AG09319 (cell line): Measurements from ENCODE around the gene SLC22A3.
"Not testable (repeated sequence)": the region's sequence is repeated elsewhere in the genome, so short reads cannot be mapped to it uniquely, and the experiment has no call there.

Experiments used
- DNase-seq: peaks from one replicate; pipeline ENCODE4 v3.0.0-alpha.2; 2010; ENCODE audit warnings: low read depth; ENCODE audit errors: extremely low read depth
- TF ChIP-seq, protein P1 (sequence below): IDR thresholded peaks from 2 replicates; pipeline ENCODE4 v1.5.1; 2011; ENCODE audit warnings: low read depth, mild to moderate bottlenecking, inconsistent platforms, low read length, moderate library complexity

Gene SLC22A3

DNA sequence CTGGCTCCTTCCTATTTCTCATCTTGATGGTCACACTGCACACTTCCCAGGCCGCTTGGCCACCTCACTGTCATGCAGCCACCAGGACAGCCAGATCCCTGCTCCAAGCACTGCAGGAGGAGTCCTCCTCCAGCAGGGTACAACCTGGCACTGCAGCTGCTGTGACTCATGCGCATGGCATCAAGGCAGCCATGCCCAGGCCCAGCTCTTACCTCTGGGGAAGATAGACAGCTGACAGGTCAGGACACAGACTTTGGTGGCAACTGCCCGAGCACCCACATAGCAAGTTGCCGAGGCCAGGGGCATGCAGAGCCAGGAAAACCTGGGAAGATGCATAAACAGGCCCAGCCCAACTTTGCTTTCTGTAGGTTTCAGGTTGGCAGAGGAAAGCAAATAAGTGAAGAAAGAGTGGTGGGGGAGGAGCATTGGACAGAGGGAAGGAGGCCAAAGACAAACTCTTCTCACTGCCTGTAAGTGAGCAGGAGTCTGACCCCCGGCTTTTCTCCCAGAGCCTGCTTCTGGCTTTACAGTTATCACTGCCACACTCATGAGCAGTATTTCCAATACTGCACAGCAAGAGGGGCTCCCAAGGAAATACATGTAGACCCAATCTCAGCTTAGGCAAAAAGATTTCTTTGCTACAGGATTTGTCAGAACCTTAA, 38.8 kb downstream of the SLC22A3 start:
- no peak for DNase-seq
- TF ChIP-seq, protein P1, sequence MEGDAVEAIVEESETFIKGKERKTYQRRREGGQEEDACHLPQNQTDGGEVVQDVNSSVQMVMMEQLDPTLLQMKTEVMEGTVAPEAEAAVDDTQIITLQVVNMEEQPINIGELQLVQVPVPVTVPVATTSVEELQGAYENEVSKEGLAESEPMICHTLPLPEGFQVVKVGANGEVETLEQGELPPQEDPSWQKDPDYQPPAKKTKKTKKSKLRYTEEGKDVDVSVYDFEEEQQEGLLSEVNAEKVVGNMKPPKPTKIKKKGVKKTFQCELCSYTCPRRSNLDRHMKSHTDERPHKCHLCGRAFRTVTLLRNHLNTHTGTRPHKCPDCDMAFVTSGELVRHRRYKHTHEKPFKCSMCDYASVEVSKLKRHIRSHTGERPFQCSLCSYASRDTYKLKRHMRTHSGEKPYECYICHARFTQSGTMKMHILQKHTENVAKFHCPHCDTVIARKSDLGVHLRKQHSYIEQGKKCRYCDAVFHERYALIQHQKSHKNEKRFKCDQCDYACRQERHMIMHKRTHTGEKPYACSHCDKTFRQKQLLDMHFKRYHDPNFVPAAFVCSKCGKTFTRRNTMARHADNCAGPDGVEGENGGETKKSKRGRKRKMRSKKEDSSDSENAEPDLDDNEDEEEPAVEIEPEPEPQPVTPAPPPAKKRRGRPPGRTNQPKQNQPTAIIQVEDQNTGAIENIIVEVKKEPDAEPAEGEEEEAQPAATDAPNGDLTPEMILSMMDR: no peak

DNA sequence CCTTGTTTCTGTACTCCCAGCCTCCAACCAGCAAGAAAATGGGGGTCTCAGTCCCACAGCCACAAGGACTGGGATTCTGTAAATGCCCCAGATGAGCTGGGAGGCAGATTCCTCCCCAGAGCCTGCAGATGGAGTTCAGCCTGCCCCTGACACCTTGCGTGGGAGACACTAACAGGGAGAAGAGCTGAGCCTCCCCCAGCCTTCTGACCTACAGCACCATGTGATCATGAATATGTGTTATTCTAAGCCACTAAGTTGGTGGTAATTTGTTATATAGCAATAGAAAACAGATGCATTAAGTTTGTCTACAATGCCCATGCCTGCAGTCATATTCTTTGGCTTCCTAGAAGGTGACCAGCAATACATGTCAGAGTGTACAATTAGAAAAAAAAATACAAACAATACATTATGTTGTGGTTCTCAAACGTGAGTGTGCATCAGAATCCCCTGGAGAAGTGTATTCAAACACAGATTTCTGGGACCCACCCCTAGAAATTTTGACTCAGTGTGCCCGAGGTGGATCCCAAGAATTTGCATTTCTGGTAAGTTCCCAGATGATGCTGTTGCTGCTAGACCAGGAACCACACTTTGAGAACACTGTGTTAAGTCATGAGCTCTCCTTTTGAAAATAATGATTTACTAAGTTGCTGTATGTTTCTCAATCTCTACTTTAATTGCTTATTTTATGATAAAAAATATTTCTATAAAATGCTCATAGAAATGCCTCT, 39.9 kb downstream of the SLC22A3 start:
- DNase-seq: no peak
- TF ChIP-seq, protein P1: no peak

DNA sequence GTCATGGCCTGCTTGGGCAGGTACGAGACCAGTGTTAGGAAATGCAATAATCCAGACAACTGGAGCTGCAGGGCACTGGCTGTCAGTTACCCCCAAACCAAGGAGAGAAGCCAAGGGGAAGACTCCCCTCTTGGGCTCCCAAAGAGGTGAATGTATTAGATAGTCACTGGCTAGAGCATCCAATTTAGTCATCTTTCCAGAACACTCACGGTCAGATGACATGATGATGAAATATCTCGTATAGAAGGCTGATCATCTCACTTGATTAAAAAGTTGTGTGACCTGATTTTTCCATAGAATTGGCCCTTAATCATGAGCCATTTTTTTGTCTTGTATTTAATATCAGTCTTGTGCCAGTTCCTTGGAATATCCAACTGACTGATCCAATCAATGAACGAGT, 40.7 kb downstream of the SLC22A3 start:
- no peak for DNase-seq
- TF ChIP-seq, protein P1: no peak

DNA sequence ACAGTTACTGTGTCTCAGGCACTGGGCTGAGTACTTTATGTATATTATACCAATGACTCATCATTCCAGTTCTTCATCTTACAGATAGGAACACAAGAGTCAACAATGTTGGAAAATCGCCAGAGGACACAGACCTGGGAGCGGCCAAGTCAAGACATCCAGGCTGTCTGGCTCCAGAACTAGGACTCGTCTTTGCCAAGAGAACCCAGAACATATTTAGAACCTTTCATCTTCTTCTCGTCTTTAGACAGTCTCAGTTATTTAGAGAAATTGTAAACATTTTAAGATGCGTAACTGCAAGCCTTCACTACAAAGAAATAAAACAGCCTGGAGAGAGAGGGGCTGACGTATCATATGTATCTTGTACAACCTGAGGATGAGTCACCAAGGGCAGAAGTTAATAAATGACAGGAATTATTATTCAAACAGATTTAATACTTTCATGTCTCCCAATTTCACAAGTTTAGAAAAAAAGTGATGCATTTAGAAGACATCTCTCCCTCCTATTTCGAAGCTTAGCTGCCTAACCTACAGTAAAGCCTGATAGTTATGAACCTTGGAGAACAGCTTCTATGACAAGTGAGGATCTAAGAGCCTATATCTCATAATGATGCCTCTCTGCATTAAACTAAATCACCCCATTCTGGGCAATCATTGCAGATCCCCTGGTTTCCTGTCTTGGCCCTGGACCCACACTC, 43.4 kb downstream of the SLC22A3 start:
- TF ChIP-seq, protein P1: no peak
- DNase-seq: no peak

DNA sequence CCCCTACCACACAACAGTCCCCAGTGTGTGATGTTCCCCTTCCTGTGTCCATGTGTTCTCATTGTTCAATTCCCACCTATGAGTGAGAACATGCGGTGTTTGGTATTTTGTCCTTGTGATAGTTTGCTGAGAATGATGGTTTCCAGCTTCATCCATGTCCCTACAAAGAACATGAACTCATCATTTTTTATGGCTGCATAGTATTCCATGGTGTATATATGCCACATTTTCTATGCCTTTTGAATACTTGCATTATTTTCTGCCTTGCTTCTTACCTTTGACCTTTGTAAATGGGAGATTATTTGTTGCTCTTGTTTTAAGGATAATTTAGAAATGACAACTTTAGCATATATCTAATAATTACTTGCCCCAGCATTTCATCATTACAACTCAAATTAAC, 45.3 kb downstream of the SLC22A3 start:
- not testable (repeated sequence) for DNase-seq

DNA sequence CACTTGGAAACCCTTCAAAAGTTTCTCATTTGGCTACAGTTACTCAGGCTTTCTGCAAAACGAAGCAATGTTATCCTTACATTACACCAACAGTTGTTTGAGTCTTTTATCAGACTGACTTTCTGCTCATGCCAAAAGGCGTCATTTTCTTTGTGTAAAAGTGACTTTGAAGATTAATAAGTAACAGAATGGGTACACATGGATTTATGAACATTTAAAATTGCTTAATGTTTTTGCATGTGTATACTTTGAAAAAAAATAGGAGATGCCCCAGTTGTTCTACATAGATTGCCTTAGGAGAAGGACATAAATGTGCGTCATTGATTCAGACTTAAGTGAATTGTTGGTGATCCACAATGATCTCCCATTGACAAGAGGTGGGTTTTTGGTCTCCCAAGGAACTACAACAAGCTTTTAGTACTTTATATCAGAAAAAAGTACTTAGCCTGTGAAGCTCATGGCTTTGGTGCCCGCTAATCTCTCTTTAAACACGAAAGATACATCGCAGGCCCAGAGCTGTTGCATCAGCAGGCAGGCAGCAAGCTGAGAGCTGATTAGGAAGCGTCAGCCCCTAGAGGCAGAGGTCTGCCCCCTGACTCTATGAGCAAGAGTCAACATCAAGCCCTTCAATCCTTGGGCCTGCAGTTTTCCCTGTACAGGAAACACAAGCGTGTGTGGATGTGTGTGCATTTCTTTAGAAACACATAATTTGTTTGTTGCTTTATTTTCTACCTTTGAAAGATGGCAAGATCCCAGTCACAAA, 45.9 kb downstream of the SLC22A3 start:
- DNase-seq: no peak
- TF ChIP-seq, protein P1: no peak

DNA sequence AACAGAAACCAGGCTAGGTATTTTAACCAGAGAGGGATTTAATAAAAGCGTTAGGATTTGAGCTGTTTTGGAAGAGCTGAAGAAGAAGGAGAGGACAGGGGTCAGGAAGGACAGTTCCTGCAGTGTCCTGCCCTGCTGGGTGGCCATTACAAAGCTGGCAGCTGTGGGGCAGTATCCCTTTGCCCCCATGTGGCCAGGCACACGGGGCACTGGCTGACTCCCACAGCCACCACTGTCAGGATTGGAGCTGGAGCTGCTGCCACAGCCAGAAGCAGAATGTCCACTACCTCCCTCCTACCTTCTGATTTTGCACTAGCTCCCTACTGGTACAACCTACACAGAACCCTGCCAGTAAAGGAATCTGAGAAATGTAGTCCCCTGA, 46.5 kb downstream of the SLC22A3 start:
- no peak for DNase-seq
- TF ChIP-seq, protein P1: no peak
